AG08395 (cell line): ENCODE data around the gene SSTR3.
"Not testable (repeated sequence)": the region's sequence is repeated elsewhere in the genome, so short reads cannot be mapped to it uniquely, and the experiment has no call there.

Experiments
- DNase-seq: peaks from one replicate; pipeline ENCODE4 v3.0.0; 2012; ENCODE audit warnings: mixed read lengths, low spot score

SSTR3 gene

DNA sequence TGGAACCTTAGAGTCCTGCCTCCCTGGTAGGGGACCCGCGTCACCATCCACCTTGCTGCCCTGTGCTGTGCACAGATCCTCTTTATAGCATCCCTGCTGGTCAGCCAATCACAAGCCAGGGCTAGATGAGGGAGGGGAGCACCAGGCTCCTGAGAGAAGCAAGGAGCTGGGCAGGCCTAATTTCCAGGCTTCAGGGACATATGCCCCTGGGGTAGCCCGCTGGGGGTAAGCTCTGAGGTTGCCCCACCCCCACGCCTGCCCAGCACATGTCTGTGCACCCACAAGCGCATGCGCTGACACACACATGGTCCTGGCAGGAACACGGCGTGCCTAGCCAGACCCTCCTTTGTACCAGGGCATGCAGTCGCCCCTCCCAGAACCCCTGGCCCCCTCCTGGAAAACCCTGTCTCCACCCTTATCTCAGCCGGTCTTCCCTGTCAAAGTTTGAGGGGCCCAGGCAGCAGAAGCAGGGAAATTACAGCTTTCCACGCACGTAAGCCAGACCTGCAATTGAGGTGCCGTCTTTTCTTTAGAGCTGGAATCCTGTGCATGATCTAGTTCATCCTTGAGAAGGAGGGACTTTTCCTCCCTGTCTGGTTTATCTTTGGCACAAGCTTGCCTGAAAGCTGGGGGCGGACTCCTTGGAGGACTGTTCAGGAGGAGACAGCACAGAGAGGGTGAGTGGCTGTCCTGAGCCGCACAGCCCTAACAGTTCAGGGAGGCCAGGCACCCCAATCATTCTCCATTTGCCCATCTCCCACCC lies 2.1 kb downstream of the SSTR3 start:
- DNase-seq = no peak

GRCh38 chr22:37209140-37209845 lies 3.0 kb downstream of the SSTR3 start:
- no peak for DNase-seq

GRCh38 chr22:37208401-37209139 lies 3.7 kb downstream of the SSTR3 start:
- no peak for DNase-seq

- DNase-seq = no peak
These were observed 4.3 kb downstream of the SSTR3 start for GRCh38 chr22:37207981-37208380.

DNA sequence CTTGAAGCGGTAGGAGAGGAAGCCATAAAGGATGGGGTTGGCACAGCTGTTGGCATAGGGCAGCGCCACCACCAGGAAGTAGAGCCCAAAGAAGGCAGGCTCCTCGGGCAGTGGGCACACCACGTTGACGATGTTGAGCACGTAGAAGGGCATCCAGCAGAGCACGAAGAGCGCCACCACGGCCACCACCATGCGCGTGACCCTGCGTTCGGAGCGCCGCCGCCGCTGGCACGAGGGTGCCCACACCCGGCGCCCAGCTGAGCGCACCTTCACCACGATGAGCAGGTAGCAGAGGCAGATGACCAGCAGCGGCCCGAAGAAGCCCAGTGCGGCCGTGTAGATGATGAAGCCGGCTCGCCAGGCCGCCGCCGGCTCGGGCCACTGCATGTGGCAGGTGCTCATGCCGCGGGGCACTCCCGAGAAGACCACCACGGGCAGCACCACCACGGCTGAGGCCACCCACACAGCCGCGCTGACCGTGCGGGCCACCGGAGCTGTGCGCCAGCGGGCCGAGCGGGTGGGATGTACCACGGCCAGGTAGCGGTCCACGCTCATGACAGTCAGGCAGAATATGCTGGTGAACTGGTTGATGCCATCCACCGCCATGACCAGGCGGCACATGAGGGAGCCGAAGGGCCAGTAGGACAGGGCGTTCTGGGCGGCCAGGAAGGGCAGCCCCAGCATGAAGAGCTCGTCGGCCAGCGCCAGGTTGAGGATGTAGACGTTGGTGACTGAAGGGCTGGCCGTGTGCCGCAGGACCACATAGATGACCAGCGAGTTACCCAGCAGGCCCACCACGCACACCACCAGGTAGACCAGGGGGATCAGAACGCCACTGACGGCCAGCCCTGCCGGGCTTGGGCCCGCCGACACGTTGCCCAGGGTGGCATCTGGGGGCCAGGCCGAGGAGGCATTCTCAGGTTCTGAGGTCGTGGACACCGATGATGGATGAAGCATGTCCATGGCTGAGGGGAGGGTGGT lies 5.1 kb downstream of the SSTR3 start:
- DNase-seq = no peak

DNA sequence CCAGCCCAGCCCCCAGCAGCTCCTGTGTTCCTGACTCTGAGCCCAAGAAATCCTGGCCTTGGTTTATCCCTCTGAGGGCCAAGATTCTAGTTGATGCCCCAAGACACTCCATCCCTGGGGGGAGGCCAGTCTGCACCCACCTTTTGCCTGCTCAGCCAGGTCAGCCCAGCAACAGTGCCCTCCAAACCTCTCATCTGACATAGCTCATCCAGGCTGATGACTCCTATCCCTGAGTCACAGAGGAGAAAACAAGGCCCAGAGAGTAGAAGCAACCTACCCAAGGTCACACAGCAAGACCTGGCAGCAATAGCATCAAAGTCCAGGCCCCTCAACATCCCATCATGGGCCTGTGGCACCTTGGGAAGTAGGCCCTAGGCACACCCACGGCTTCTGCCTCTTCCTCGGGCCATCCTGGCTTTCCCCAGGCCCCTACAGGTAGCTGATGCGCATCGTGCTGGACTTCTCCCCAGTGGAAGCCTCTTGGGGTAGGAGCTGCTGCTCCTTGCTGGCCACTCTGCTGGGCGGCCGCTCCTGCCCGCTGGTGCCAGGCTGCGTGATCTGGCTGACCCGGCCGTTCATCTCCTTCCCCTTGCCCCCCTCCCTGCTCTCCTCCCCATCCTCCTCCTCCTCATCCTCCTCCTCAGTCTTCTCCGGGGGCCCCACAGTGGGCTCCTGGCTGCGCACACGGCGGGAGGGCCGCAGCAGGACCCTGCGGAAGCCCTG lies 6.0 kb downstream of the SSTR3 start:
- no peak for DNase-seq

- DNase-seq = no peak
These were observed 7.2 kb downstream of the SSTR3 start for GRCh38 chr22:37205046-37205445.

GRCh38 chr22:37204045-37204655 lies 8.1 kb downstream of the SSTR3 start:
- DNase-seq = no peak

DNA sequence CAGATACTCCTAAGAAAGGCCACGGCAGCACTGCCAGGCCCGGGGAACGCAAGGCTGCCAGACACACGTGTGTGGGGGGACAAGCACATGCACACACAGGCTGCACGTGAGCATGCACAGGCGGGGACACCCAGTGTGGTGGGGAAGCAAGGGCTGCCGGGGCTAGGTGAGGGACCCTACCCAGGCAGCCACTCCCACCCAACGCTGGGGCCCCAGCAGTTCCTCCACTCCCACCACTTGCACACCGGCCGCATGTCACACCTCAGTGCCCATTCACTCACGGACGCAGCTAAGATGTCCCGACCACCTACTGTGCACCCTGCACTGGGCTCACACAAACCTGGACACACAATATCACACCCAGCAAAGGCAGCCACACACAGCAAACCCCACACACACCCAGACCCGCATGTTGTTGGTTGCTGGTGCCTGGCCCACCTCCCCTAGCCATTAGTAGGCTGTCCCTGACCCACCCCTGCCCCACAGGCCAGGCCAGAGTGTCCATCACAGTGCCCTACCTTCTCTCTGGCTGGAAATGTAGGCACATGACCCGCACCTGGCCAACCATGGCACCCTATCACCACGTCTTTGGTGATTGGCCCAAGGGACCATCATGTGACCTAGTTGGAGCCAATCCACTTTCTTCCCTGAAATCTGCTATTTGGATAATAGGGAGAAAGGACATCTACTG lies 8.8 kb downstream of the SSTR3 start:
- DNase-seq = no peak

GRCh38 chr22:37202716-37203115 lies 9.6 kb downstream of the SSTR3 start:
- DNase-seq = no peak

DNA sequence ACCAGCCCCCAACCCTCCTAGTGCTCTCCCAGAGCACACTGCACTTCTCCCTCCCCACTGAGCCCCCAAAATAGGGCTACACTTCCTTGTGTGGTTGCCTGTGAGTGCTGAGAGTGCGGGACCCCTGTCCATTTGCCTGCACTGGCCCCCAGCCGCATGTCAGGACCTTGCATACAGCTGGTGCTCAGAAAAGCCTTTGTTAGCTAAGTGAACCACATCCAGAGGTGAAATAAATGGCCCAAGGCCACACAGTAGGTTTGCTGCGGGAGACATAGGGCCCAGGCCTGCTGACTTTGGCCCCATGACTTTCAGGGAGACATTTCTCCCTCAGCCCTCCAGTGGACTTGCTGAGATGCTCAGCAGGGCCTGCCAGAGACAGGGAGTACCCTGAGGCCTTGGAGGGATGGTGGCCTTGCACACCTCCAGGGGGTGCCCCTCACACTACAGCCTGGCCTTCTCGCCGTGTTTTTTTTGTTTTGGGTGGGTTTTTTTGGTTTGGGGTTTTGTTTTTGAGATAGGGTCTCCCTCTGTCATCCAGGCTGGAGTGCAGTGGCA lies 10.2 kb downstream of the SSTR3 start:
- no peak for DNase-seq

DNA sequence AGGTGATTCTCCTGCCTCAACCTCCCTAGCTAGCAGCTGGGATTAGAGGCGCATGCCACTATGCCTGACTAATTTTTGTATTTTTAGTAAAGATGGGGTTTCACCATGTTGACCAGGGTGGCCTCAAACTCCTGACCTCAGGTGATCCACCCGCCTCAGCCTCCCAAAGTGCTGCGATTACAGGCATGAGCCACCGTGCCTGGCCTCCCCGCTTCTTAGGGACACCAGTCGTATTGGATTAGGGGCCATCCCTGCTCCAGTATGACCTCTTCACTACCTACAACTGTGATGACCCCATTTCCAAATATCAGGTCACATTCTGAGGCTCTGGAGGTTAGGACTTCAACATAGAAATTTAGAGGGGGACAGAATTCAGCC lies 10.8 kb downstream of the SSTR3 start:
- not testable (repeated sequence) for DNase-seq

DNA sequence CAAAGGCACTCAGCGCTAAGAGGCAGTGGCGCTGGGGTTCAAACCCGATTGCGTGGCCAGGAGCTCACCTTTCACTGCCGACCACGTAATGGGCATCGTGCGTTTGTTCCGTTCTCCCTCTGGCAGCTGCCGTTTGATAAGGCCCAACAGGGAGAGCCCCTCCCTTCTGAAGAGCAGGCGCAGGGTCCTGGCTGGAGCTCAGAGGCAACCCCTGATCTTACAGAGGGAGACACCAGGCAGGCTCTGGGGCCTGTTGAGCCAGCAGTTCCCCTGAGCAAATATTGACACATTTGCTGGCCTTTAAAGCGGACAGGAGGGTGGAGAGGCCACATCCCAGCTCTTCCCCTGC lies 12.5 kb downstream of the SSTR3 start:
- DNase-seq = no peak

DNA sequence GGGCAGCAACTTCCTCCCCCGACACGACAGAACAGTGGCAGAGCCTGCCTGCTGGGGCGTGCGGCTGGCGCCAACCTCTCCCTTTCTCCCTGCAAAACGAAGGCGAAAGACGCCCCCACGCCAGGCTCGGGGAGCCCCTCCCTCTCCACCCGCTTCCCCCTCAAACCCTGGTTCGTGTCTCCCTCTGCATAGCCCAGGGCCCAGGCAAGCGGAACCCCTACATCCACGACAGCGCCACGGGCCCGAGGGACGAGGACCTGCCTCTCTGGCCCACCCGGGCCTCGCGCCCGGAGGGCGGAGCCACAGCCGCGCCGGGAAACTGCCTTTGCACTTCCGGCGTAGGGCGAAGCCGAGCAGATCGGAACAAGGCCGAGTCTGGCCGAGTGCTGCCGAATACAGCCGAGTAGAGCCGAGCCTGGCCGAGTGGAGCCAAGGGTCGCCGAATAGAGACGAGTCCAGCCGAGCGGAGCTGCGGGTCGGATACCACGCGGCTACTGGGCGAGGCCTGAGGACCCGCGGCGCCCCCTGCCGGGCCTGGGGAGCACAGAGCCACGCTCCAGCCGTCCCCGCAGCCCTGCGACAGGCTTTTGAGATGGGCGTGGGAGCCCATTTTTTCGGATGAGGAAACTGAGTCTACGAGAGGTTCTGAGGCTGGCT lies 13.0 kb downstream of the SSTR3 start:
- peak; percentile 98 for DNase-seq

- DNase-seq = peak; percentile 84
These were observed 13.8 kb downstream of the SSTR3 start for GRCh38 chr22:37198258-37199102.

- peak; percentile 38 for DNase-seq
These were observed 14.6 kb downstream of the SSTR3 start for GRCh38 chr22:37197451-37198257.
